Panc1 (cell line): ENCODE data around the gene EIPR1. TPM values are rescaled to one million over a fixed set of nuclear protein-coding genes. Genes with fewer than 3 reads are reported as not detected.

Experiments used
- ATAC-seq: fragments of 200-7000 bp; cut with Tn5 transposase; 2 replicates; pipeline ENCODE4 v1.9.1; 2020; ENCODE audit warnings: mild to moderate bottlenecking, moderate library complexity
- BruUV-seq: library from RNA; stranded (reverse); fragments of 400-500 nt; replicated peaks from 2 replicates; lab custom pipeline; 2021; lab: Mats Ljungman, UMichigan
- CTCF ChIA-PET: fragments of 300-600 bp; sonication (Branson Sonifier 250); formaldehyde crosslinking; loops from one replicate; lab custom pipeline; 2022; ENCODE audit warnings: antibody characterized with exemption; lab: Charles Lee
- POLR2A ChIA-PET: fragments of 300-600 bp; sonication (Branson Sonifier 250); formaldehyde crosslinking; loops from one replicate; lab custom pipeline; 2022; ENCODE audit warnings: antibody characterized with exemption; lab: Charles Lee
- DNase-seq: peaks from one replicate; pipeline ENCODE4 v3.0.0-alpha.2; 2010; ENCODE audit warnings: low read depth, low spot score
- H3K27ac ChIP-seq: 2 replicates; pipeline ENCODE4 v1.5.1; 2011; ENCODE audit warnings: mild to moderate bottlenecking, low read length, inconsistent platforms
- H3K27me3 ChIP-seq: fragments of 200-500 bp; sonication (Bioruptor generic); 2 replicates; pipeline ENCODE4 v1.6.0; 2014; ENCODE audit warnings: low read length, inconsistent platforms; ENCODE audit not compliant: control insufficient read depth, insufficient read depth
- H3K36me3 ChIP-seq: fragments of 200-500 bp; sonication (Bioruptor generic); 2 replicates; pipeline ENCODE4 v1.5.1; 2014; ENCODE audit warnings: inconsistent platforms, mild to moderate bottlenecking, low read length, moderate library complexity; ENCODE audit not compliant: control insufficient read depth, insufficient read depth
- H3K4me1 ChIP-seq: 2 replicates; pipeline ENCODE4 v1.5.1; 2011; ENCODE audit warnings: inconsistent platforms, mild to moderate bottlenecking, low read length, moderate library complexity; ENCODE audit not compliant: control insufficient read depth, insufficient read depth
- H3K4me3 ChIP-seq, 2 experiments: 2 replicates each; pipeline ENCODE4 v1.5.1; 2011 to 2012; ENCODE audit warnings: low read depth in 2 of 2, low read length in 2 of 2, mild to moderate bottlenecking in 2 of 2, inconsistent platforms in 1 of 2, moderate library complexity in 1 of 2
- H3K9me3 ChIP-seq: fragments of 200-500 bp; sonication (Bioruptor generic); 2 replicates; pipeline ENCODE4 v1.5.1; 2014; ENCODE audit warnings: low read depth, mild to moderate bottlenecking, inconsistent platforms, low read length, moderate library complexity; ENCODE audit not compliant: control insufficient read depth, insufficient read depth
- POLR2AphosphoS5 ChIP-seq: IDR thresholded peaks from 2 replicates; pipeline ENCODE4 v1.6.1; 2012; ENCODE audit warnings: mild to moderate bottlenecking, low read depth, low read length, moderate library complexity
- SIN3A ChIP-seq: IDR thresholded peaks from 2 replicates; pipeline ENCODE4 v1.6.1; 2012; ENCODE audit warnings: low read depth, mild to moderate bottlenecking, low read length, moderate library complexity, borderline replicate concordance; ENCODE audit not compliant: insufficient read depth
- TCF7L2 ChIP-seq: IDR thresholded peaks from 2 replicates; pipeline ENCODE4 v1.6.1; 2011; ENCODE audit warnings: mild to moderate bottlenecking, low read depth, low read length, inconsistent platforms
- in situ Hi-C: cut with HindIII; loops from 2 replicates; pipeline ENCODE4 v1.10.0; 2016; ENCODE audit warnings: low sequenced_read_pairs, low pct_unique_long_range_greater_than_20kb
- intact Hi-C: fragments of 100-400 bp; cut with micrococcal nuclease; formaldehyde crosslinking; loops from one replicate; pipeline ENCODE4 v1.10.0; 2022; ENCODE audit not compliant: unreplicated experiment
- total RNA-seq: library from RNA; stranded (reverse); gene quantifications from one replicate; pipeline ENCODE4 v1.2.1, GENCODE V29; 2021; ENCODE audit not compliant: unreplicated experiment
- TF ChIP-seq, protein P1 (sequence below): fragments of 450-650 bp; IDR thresholded peaks from 2 replicates; pipeline ENCODE4 v1.5.1; 2017; ENCODE audit warnings: mild to moderate bottlenecking
- TF ChIP-seq, protein P2 (sequence below), 2 experiments: IDR thresholded peaks; 2 replicates each; pipeline ENCODE4 v1.6.1; 2011 to 2012; ENCODE audit warnings: low read depth in 2 of 2, control low read depth in 1 of 2, low read length in 1 of 2, mild to moderate bottlenecking in 1 of 2, moderate library complexity in 1 of 2; ENCODE audit not compliant: insufficient read depth in 1 of 2

EIPR1 gene
- total RNA-seq, 1 experiment from 2014 or later: 26.7 TPM

DNA sequence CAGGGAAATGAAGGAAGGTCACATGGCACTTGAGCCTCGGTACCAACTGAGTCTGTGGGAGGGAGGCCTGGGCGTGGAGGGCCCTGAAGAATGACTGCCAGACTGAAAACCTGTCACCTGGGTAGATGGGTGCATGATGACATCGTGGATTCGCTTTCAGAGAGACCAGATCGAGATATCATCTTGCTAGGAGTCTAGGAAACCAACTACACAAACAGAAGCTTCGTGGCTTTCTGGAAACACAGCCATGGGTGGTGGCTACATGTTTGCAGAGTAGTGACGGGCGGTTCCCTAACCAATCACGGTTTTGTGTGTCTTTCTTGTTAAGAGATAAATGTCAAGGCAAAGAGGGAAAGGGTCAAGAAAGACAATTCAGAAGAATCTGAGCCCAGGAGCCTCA, 155.0 kb downstream of the EIPR1 start:
- Histone ChIP-seq H3K36me3 (no peaks in the 10 kb centered on the region), H3K27ac (no peak overlapping the region), H3K4me1 (no peaks in the 10 kb centered on the region), H3K4me3 (no peak overlapping the region), H3K27me3 (no peaks in the 10 kb centered on the region), H3K9me3 (no peaks in the 10 kb centered on the region)
- TF ChIP-seq, protein P1, sequence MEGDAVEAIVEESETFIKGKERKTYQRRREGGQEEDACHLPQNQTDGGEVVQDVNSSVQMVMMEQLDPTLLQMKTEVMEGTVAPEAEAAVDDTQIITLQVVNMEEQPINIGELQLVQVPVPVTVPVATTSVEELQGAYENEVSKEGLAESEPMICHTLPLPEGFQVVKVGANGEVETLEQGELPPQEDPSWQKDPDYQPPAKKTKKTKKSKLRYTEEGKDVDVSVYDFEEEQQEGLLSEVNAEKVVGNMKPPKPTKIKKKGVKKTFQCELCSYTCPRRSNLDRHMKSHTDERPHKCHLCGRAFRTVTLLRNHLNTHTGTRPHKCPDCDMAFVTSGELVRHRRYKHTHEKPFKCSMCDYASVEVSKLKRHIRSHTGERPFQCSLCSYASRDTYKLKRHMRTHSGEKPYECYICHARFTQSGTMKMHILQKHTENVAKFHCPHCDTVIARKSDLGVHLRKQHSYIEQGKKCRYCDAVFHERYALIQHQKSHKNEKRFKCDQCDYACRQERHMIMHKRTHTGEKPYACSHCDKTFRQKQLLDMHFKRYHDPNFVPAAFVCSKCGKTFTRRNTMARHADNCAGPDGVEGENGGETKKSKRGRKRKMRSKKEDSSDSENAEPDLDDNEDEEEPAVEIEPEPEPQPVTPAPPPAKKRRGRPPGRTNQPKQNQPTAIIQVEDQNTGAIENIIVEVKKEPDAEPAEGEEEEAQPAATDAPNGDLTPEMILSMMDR: no peak
- TF ChIP-seq TCF7L2 (no peak), POLR2AphosphoS5 (no peak), SIN3A (no peak)
- TF ChIP-seq, protein P2, sequence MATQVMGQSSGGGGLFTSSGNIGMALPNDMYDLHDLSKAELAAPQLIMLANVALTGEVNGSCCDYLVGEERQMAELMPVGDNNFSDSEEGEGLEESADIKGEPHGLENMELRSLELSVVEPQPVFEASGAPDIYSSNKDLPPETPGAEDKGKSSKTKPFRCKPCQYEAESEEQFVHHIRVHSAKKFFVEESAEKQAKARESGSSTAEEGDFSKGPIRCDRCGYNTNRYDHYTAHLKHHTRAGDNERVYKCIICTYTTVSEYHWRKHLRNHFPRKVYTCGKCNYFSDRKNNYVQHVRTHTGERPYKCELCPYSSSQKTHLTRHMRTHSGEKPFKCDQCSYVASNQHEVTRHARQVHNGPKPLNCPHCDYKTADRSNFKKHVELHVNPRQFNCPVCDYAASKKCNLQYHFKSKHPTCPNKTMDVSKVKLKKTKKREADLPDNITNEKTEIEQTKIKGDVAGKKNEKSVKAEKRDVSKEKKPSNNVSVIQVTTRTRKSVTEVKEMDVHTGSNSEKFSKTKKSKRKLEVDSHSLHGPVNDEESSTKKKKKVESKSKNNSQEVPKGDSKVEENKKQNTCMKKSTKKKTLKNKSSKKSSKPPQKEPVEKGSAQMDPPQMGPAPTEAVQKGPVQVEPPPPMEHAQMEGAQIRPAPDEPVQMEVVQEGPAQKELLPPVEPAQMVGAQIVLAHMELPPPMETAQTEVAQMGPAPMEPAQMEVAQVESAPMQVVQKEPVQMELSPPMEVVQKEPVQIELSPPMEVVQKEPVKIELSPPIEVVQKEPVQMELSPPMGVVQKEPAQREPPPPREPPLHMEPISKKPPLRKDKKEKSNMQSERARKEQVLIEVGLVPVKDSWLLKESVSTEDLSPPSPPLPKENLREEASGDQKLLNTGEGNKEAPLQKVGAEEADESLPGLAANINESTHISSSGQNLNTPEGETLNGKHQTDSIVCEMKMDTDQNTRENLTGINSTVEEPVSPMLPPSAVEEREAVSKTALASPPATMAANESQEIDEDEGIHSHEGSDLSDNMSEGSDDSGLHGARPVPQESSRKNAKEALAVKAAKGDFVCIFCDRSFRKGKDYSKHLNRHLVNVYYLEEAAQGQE (IDR thresholded peaks at IDR 0.05; ENCODE audit: insufficient read depth in 1 of 2, low read depth in 2 of 2, low read length in 1 of 2): no peak
- ATAC-seq: no peak
- intact Hi-C loops (no loop called here), in situ Hi-C loops (no loop called here)
- no peak for DNase-seq
- ChIA-PET POLR2A (no interaction called here), CTCF (no interaction called here)
- no TSS peak for BruUV-seq

DNA sequence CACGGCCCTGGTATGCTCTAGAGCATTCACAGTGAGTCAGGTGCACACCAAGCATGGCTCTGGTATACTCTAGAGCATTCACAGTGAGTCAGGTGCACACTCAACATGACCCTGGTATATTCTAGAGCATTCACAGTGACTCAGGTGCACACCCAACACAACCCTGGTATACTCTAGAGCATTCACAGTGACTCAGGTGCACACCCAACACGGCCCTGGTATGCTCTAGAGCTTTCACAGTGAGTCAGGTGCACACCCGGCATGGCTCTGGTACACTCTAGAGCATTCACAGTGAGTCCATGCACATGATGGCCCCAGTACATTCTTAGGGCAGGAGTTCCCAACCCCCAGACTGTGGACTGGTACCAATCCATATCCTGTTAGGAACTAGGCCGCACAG, 158.1 kb downstream of the EIPR1 start:
- no peak for DNase-seq
- CTCF ChIA-PET: no interaction called here
- ATAC-seq: no peak
- H3K4me1 ChIP-seq: no peaks in the 10 kb centered on the region
- H3K4me3 ChIP-seq: no peak overlapping the region
- H3K27me3 ChIP-seq: no peaks in the 10 kb centered on the region
- POLR2A ChIA-PET: no interaction called here
- in situ Hi-C loops (no loop called here), intact Hi-C loops (no loop called here)
- H3K27ac ChIP-seq: no peak overlapping the region
- TF ChIP-seq TCF7L2 (no peak), POLR2AphosphoS5 (no peak), SIN3A (no peak)
- TF ChIP-seq, protein P2 (IDR thresholded peaks at IDR 0.05; ENCODE audit: insufficient read depth in 1 of 2, low read depth in 2 of 2, low read length in 1 of 2): no peak
- TF ChIP-seq, protein P1: no peak
- no TSS peak for BruUV-seq
- no peaks in the 10 kb centered on the region for H3K36me3 ChIP-seq
- H3K9me3 ChIP-seq: no peaks in the 10 kb centered on the region
